ENCODE data around the gene THTPA. TPM values are rescaled to one million over a fixed set of nuclear protein-coding genes. Genes with fewer than 3 reads are reported as not detected.

THTPA gene
- total RNA-seq, 4 donors from 2014 or later, result 14.4 to 47.1 (median 25.2) TPM

DNA sequence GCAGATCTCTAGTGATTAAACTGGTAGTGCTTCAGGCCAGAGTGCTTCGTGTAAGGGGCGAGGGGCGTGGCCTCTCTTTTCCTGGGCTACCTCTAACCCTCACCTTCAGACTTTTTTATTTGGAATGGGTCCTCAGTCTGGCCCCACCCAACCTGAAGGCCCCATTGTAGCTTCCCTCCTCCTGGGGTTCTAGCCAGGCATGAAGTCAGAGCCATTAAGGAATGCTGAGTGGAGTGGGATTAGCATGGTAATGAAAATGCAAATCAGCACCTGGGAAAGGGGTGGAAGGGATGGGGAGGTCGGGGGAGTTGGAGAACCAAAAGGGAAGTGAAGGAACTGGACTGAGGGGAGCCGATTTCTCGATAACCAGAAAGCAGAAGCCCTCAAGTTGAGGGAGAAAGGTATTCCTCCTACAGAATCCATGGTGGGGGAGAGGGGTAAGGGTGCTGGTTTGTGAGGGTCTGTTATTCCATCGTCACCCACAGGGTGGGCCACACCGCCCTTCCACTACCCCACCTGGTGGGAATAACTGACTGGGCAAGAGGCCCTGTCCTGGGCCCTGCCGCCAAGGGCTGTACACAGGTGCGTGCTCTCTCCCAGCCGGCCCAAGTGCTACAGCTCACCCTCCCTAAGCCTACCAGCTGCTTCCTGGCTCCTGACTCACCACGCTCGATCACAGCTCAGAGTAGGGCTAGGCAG is 18.6 kb upstream of the THTPA start:
- peaks cover 0 to 15% (median 4%) of the 10 kb centered on the region in 4 donors for H3K4me1 ChIP-seq
- H3K4me3 ChIP-seq, result no peak overlapping the region
- no peak overlapping the region for H3K27ac ChIP-seq
- DNase-seq (ENCODE audit: low spot score in 2 of 2), result no peak
- no peaks in the 10 kb centered on the region for H3K27me3 ChIP-seq
- TF ChIP-seq, protein P1, sequence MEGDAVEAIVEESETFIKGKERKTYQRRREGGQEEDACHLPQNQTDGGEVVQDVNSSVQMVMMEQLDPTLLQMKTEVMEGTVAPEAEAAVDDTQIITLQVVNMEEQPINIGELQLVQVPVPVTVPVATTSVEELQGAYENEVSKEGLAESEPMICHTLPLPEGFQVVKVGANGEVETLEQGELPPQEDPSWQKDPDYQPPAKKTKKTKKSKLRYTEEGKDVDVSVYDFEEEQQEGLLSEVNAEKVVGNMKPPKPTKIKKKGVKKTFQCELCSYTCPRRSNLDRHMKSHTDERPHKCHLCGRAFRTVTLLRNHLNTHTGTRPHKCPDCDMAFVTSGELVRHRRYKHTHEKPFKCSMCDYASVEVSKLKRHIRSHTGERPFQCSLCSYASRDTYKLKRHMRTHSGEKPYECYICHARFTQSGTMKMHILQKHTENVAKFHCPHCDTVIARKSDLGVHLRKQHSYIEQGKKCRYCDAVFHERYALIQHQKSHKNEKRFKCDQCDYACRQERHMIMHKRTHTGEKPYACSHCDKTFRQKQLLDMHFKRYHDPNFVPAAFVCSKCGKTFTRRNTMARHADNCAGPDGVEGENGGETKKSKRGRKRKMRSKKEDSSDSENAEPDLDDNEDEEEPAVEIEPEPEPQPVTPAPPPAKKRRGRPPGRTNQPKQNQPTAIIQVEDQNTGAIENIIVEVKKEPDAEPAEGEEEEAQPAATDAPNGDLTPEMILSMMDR (IDR thresholded peaks at IDR 0.05), result no peak
- TF ChIP-seq POLR2A (IDR thresholded peaks at IDR 0.05) (no peak), EP300 (IDR thresholded peaks at IDR 0.05) (no peak)
- peaks cover 0 to 22% (median 0%) of the 10 kb centered on the region in 3 donors for H3K36me3 ChIP-seq
- no peaks in the 10 kb centered on the region for H3K9me3 ChIP-seq
- WGBS, 2 donors, result 56 to 62% methylated on average over 12 to 13 of the region's 13 CpGs

GRCh38 chr14:23538050-23538718 is 17.9 kb upstream of the THTPA start:
- Histone ChIP-seq H3K4me3 (no peak overlapping the region), H3K4me1 (peaks cover 0 to 15% (median 4%) of the 10 kb centered on the region in 4 donors), H3K27ac (peak overlapping the region in 1 of 4 donors; percentile 56), H3K9me3 (no peaks in the 10 kb centered on the region), H3K36me3 (peaks cover 0 to 22% (median 0%) of the 10 kb centered on the region in 3 donors), H3K27me3 (no peaks in the 10 kb centered on the region)
- WGBS, 2 donors, result 55 to 57% methylated on average over 10 of the region's 10 CpGs
- no peak for DNase-seq (ENCODE audit: low spot score in 2 of 2)
- TF ChIP-seq, protein P1 (IDR thresholded peaks at IDR 0.05), result no peak
- TF ChIP-seq EP300 (IDR thresholded peaks at IDR 0.05) (no peak), POLR2A (IDR thresholded peaks at IDR 0.05) (no peak)

DNA sequence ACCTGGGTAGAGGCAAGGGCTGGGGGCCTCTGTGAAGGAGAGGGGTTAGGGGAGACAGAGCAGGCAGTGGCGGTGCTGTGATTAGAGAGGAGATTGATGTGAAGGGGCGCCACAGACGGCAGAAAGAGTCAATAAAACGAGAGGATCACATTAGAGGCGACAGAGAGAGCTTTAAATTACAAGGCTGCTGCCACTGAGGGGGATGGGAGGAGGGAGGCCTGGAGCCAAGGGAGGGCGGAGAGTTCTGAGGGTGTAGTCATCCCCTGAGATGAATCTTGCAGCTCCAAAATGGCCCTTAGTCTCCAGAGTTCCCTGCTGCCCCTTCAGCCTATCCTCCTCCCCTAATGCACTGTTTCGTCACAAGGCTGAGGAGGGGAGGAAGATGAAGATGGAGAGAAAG is 17.3 kb upstream of the THTPA start:
- Histone ChIP-seq H3K9me3 (no peaks in the 10 kb centered on the region), H3K36me3 (peaks cover 0 to 16% (median 0%) of the 10 kb centered on the region in 3 donors), H3K27me3 (no peaks in the 10 kb centered on the region), H3K4me3 (no peak overlapping the region), H3K27ac (peak overlapping the region in 1 of 4 donors; percentile 56), H3K4me1 (peaks cover 0 to 15% (median 4%) of the 10 kb centered on the region in 4 donors)
- WGBS, 2 donors, result 27 to 30% methylated on average over 7 of the region's 7 CpGs
- no peak for TF ChIP-seq EP300 (IDR thresholded peaks at IDR 0.05)
- no peak for TF ChIP-seq POLR2A (IDR thresholded peaks at IDR 0.05)
- TF ChIP-seq, protein P1 (IDR thresholded peaks at IDR 0.05), result no peak
- no peak for DNase-seq (ENCODE audit: low spot score in 2 of 2)

GRCh38 chr14:23539248-23540140 is 16.6 kb upstream of the THTPA start:
- H3K4me1 ChIP-seq, result peaks cover 0 to 17% (median 4%) of the 10 kb centered on the region in 4 donors
- H3K36me3 ChIP-seq, result peaks cover 0 to 9% (median 0%) of the 10 kb centered on the region in 3 donors
- H3K27me3 ChIP-seq, result no peaks in the 10 kb centered on the region
- H3K9me3 ChIP-seq, result no peaks in the 10 kb centered on the region
- no peak for TF ChIP-seq EP300 (IDR thresholded peaks at IDR 0.05)
- TF ChIP-seq, protein P1 (IDR thresholded peaks at IDR 0.05), result peak; percentile 58 to 72 (median 63)
- DNase-seq (ENCODE audit: low spot score in 2 of 2), result no peak
- H3K4me3 ChIP-seq, result no peak overlapping the region
- 36 to 38% methylated on average over 10 of the region's 10 CpGs for WGBS, 2 donors
- peak overlapping the region in 1 of 4 donors; percentile 51 for H3K27ac ChIP-seq
